Neutrophil (primary cell): ENCODE results near the gene CGB7.

Source experiments
- H3K27ac ChIP-seq: fragments of 200-600 bp; sonication (generic); 2 replicates; pipeline ENCODE4 v1.5.1; 2016; ENCODE audit warnings: mild to moderate bottlenecking, moderate library complexity
- H3K27me3 ChIP-seq: fragments of 200-600 bp; sonication (generic); 2 replicates; pipeline ENCODE4 v1.6.0; 2016; ENCODE audit warnings: mild to moderate bottlenecking
- H3K36me3 ChIP-seq: fragments of 200-600 bp; sonication (generic); 2 replicates; pipeline ENCODE4 v1.5.1; 2017
- H3K4me1 ChIP-seq, 2 experiments: fragments of 200-600 bp in 1 of 2; sonication (generic) in 1 of 2; 1 replicate in 1 of 2; 2 replicates in 1 of 2; pipeline versions ENCODE4 v1.5.1 to v1.6.1; 2013 to 2016; ENCODE audit warnings: low read depth in 1 of 2, low read length in 1 of 2, mild to moderate bottlenecking in 1 of 2, moderate library complexity in 1 of 2; ENCODE audit not compliant: control insufficient read depth in 1 of 2, insufficient read depth in 1 of 2
- H3K4me3 ChIP-seq, 2 experiments: fragments of 200-600 bp in 1 of 2; sonication (generic) in 1 of 2; 1 replicate in 1 of 2; 2 replicates in 1 of 2; pipeline ENCODE4 v1.5.1; 2013 to 2016; ENCODE audit warnings: low read depth in 1 of 2, low read length in 1 of 2, mild to moderate bottlenecking in 1 of 2, moderate library complexity in 1 of 2
- H3K9me3 ChIP-seq: fragments of 200-600 bp; sonication (generic); 2 replicates; pipeline ENCODE4 v1.5.1; 2016
- CTCF ChIP-seq: fragments of 200-600 bp; sonication (generic); IDR thresholded peaks from 2 replicates; pipeline ENCODE4 v1.5.1; 2016; ENCODE audit warnings: antibody characterized with exemption

The CGB7 gene

GRCh38 chr19:49011194-49011593 lies 46.4 kb downstream of the CGB7 start:
- H3K4me1 ChIP-seq = no peaks in the 10 kb centered on the region
- H3K9me3 ChIP-seq = no peaks in the 10 kb centered on the region
- H3K27me3 ChIP-seq = no peaks in the 10 kb centered on the region
- peaks cover 78% of the 10 kb centered on the region for H3K36me3 ChIP-seq
- no peak for TF ChIP-seq CTCF
- no peak overlapping the region for H3K27ac ChIP-seq
- H3K4me3 ChIP-seq = no peak overlapping the region

- no peaks in the 10 kb centered on the region for H3K9me3 ChIP-seq
- no peak overlapping the region for H3K4me3 ChIP-seq
- no peaks in the 10 kb centered on the region for H3K27me3 ChIP-seq
- no peaks in the 10 kb centered on the region for H3K4me1 ChIP-seq
- TF ChIP-seq CTCF = no peak
- H3K36me3 ChIP-seq = peaks cover 78% of the 10 kb centered on the region
- no peak overlapping the region for H3K27ac ChIP-seq
Measured at GRCh38 chr19:49010453-49010852, 47.1 kb downstream of the CGB7 start.

- peaks cover 77% of the 10 kb centered on the region for H3K36me3 ChIP-seq
- no peaks in the 10 kb centered on the region for H3K27me3 ChIP-seq
- no peak overlapping the region for H3K27ac ChIP-seq
- no peak for TF ChIP-seq CTCF
- no peak overlapping the region for H3K4me3 ChIP-seq
- no peaks in the 10 kb centered on the region for H3K4me1 ChIP-seq
- no peaks in the 10 kb centered on the region for H3K9me3 ChIP-seq
Measured at GRCh38 chr19:49009828-49010227, 47.7 kb downstream of the CGB7 start.

GRCh38 chr19:49006905-49007304 lies 50.6 kb downstream of the CGB7 start:
- TF ChIP-seq CTCF = no peak
- Histone ChIP-seq H3K4me1 (no peaks in the 10 kb centered on the region), H3K4me3 (no peak overlapping the region), H3K36me3 (peaks cover 75% of the 10 kb centered on the region), H3K9me3 (no peaks in the 10 kb centered on the region), H3K27ac (no peak overlapping the region), H3K27me3 (no peaks in the 10 kb centered on the region)

GRCh38 chr19:49004964-49005614 lies 52.5 kb downstream of the CGB7 start:
- H3K4me3 ChIP-seq = no peak overlapping the region
- H3K27me3 ChIP-seq = no peaks in the 10 kb centered on the region
- TF ChIP-seq CTCF = no peak
- no peaks in the 10 kb centered on the region for H3K9me3 ChIP-seq
- H3K4me1 ChIP-seq = no peaks in the 10 kb centered on the region
- H3K27ac ChIP-seq = no peak overlapping the region
- H3K36me3 ChIP-seq = peaks cover 56% of the 10 kb centered on the region
